OCI-LY7 (cell line): ENCODE data around the gene DOC2A.

Experiments
- CTCF ChIP-seq: fragments of 200-600 bp; sonication (generic); conservative IDR thresholded peaks from 2 replicates; pipeline ENCODE4 v1.5.1; 2014; ENCODE audit warnings: mild to moderate bottlenecking, antibody characterized with exemption, low read length, moderate library complexity, mixed read lengths
- EZH2phosphoT487 ChIP-seq: fragments of 200-600 bp; sonication (generic); IDR thresholded peaks from 2 replicates; pipeline ENCODE4 v1.6.1; 2018; ENCODE audit warnings: low read depth, borderline replicate concordance, mild to moderate bottlenecking, mixed run types, antibody characterized with exemption, low read length, moderate library complexity, mixed read lengths

DNA sequence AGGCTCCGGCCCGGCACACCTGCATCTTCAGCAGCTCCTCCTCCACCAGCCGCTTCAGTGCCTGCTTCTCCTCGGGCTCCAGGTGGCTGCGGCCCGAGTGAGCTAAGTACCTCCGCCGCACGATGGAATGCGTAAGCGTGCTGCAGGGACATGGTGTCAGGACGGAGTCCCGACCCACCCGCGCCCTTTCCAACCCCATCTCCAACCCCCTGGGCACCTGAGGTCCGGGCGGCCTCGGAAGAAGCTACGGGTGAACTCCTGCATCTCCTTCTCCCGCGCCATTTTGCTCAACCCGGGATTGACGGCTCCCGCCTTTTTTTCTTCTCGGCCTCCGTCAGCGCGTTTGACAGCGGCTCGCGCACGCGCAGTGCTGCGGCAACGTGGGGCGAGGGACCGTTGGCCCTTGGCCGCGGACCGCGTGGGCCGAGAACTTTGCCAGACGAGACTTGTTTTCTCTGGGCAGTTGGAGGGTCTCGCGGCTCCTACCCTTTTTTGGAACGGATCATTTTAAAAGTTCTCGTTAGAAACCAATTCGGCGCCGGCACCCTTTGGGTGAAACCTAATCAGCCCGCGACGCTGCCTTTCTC is 15.4 kb downstream of the DOC2A start, which contains the start of gene HIRIP3:
- no peak for TF ChIP-seq CTCF
- TF ChIP-seq EZH2phosphoT487 = no peak
